RWPE2 (cell line): Measurements from ENCODE around the gene VPS25.

ENCODE experiments used
- ATAC-seq: fragments of 200-7000 bp; cut with Tn5 transposase; 3 replicates; pipeline ENCODE4 v1.9.1; 2021; ENCODE audit warnings: low read depth
- DNase-seq: peaks from one replicate; pipeline ENCODE4 v3.0.0-alpha.2; 2020; ENCODE audit warnings: low spot score
- H3K27ac ChIP-seq: fragments of 450-650 bp; 2 replicates; pipeline ENCODE4 v1.5.1; 2017; ENCODE audit warnings: mild to moderate bottlenecking; ENCODE audit not compliant: poor library complexity, severe bottlenecking
- H3K27me3 ChIP-seq: fragments of 250-450 bp; sonication (Bioruptor Pico); 2 replicates; pipeline ENCODE4 v1.5.1; 2021; ENCODE audit warnings: mild to moderate bottlenecking, moderate library complexity; ENCODE audit not compliant: insufficient read depth, poor library complexity, severe bottlenecking
- H3K36me3 ChIP-seq: fragments of 250-450 bp; sonication (Bioruptor Pico); 2 replicates; pipeline ENCODE4 v1.5.1; 2020; ENCODE audit warnings: low read depth, mild to moderate bottlenecking, moderate library complexity
- H3K4me1 ChIP-seq: fragments of 250-450 bp; sonication (Bioruptor Pico); 2 replicates; pipeline ENCODE4 v1.5.1; 2021; ENCODE audit warnings: mild to moderate bottlenecking, moderate library complexity; ENCODE audit not compliant: insufficient read depth, poor library complexity, severe bottlenecking
- H3K4me3 ChIP-seq: fragments of 250-450 bp; sonication (Bioruptor Pico); 2 replicates; pipeline ENCODE4 v1.5.1; 2021; ENCODE audit warnings: mild to moderate bottlenecking, moderate library complexity; ENCODE audit not compliant: severe bottlenecking
- H3K9me3 ChIP-seq: fragments of 250-450 bp; sonication (Bioruptor Pico); 2 replicates; pipeline ENCODE4 v1.5.1; 2021; ENCODE audit warnings: mild to moderate bottlenecking, moderate library complexity; ENCODE audit not compliant: severe bottlenecking
- CTCF ChIP-seq: fragments of 450-650 bp; IDR thresholded peaks from one replicate; pipeline ENCODE4 v1.5.1; 2017; ENCODE audit warnings: mild to moderate bottlenecking, moderate library complexity; ENCODE audit not compliant: poor library complexity, severe bottlenecking

VPS25 gene

GRCh38 chr17:42795465-42795864, 22.2 kb downstream of the VPS25 start:
- H3K9me3 ChIP-seq: no peaks in the 10 kb centered on the region
- H3K4me1 ChIP-seq: peaks cover 9% of the 10 kb centered on the region
- H3K36me3 ChIP-seq: peaks cover 8% of the 10 kb centered on the region; the same call in 1 of the 2 replicates
- TF ChIP-seq CTCF: no peak
- H3K27me3 ChIP-seq: no peaks in the 10 kb centered on the region
- DNase-seq (no peak), ATAC-seq (no peak)
- H3K4me3 ChIP-seq: no peak overlapping the region
- H3K27ac ChIP-seq: no peak overlapping the region

GRCh38 chr17:42796066-42796758, 23.0 kb downstream of the VPS25 start:
- ATAC-seq: no peak
- no peak for TF ChIP-seq CTCF

GRCh38 chr17:42797067-42798007, 24.1 kb downstream of the VPS25 start:
- peak overlapping the region; percentile 24 for H3K27ac ChIP-seq

More at GRCh38 chr17:42796066-42796758, 23.0 kb downstream of the VPS25 start:
- Histone ChIP-seq H3K27ac (no peak overlapping the region), H3K27me3 (no peaks in the 10 kb centered on the region), H3K4me1 (peaks cover 9% of the 10 kb centered on the region), H3K36me3 (peaks cover 8% of the 10 kb centered on the region; the same call in 1 of the 2 replicates), H3K9me3 (no peaks in the 10 kb centered on the region), H3K4me3 (no peak overlapping the region)
- DNase-seq: no peak

GRCh38 chr17:42798011-42798382, 24.7 kb downstream of the VPS25 start:
- Histone ChIP-seq H3K27ac (peak overlapping the region; percentile 24), H3K4me1 (peaks cover 9% of the 10 kb centered on the region), H3K27me3 (no peaks in the 10 kb centered on the region), H3K36me3 (peaks cover 8% of the 10 kb centered on the region; the same call in 1 of the 2 replicates), H3K9me3 (no peaks in the 10 kb centered on the region), H3K4me3 (peak overlapping the region; percentile 60)
- DNase-seq: no peak
- no peak for ATAC-seq
- no peak for TF ChIP-seq CTCF

More at GRCh38 chr17:42797067-42798007, 24.1 kb downstream of the VPS25 start:
- H3K36me3 ChIP-seq: peaks cover 8% of the 10 kb centered on the region; the same call in 1 of the 2 replicates
- no peaks in the 10 kb centered on the region for H3K9me3 ChIP-seq
- H3K27me3 ChIP-seq: no peaks in the 10 kb centered on the region
- H3K4me1 ChIP-seq: peaks cover 9% of the 10 kb centered on the region
- peak overlapping the region; percentile 60 for H3K4me3 ChIP-seq
- ATAC-seq: no peak
- no peak for DNase-seq
- no peak for TF ChIP-seq CTCF
